ENCODE data around the gene GALNTL6.

- TF ChIP-seq POLR2A (IDR thresholded peaks at IDR 0.05; ENCODE audit: low read length): no peak
- TF ChIP-seq GATA1 (IDR thresholded peaks at IDR 0.05; ENCODE audit: low read depth, low read length): no peak
Measured at GRCh38 chr4:172791841-172792240, 978.6 kb downstream of the GALNTL6 start.
